ENCODE data around the gene CEMIP.

GRCh38 chr15:80752204-80752603 lies 27.0 kb upstream of the CEMIP start:
- no peak for TF ChIP-seq CTCF (IDR thresholded peaks at IDR 0.05; ENCODE audit: control extremely low read depth in 1 of 3, insufficient read depth in 1 of 3, low read depth in 1 of 3, low read length in 3 of 3)
- no peak for TF ChIP-seq ATF2 (IDR thresholded peaks at IDR 0.05; ENCODE audit: low read length)
- TF ChIP-seq EP300 (IDR thresholded peaks at IDR 0.05; ENCODE audit: borderline replicate concordance in 1 of 2, low read depth in 2 of 2, low read length in 2 of 2), result no peak
- no peak for TF ChIP-seq HDAC2 (IDR thresholded peaks at IDR 0.05; ENCODE audit: borderline replicate concordance in 1 of 2, low read depth in 2 of 2, low read length in 2 of 2)
- no peak for TF ChIP-seq EZH2 (IDR thresholded peaks at IDR 0.05; ENCODE audit: low read depth, low read length, severe bottlenecking)
- no peak for TF ChIP-seq KDM5A (IDR thresholded peaks at IDR 0.05; ENCODE audit: low read length)
- TF ChIP-seq, protein P1, sequence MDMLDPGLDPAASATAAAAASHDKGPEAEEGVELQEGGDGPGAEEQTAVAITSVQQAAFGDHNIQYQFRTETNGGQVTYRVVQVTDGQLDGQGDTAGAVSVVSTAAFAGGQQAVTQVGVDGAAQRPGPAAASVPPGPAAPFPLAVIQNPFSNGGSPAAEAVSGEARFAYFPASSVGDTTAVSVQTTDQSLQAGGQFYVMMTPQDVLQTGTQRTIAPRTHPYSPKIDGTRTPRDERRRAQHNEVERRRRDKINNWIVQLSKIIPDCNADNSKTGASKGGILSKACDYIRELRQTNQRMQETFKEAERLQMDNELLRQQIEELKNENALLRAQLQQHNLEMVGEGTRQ (IDR thresholded peaks at IDR 0.05; ENCODE audit: low read length), result no peak
- no peak for TF ChIP-seq POLR2AphosphoS5 (IDR thresholded peaks at IDR 0.05; ENCODE audit: low read depth, low read length)
